Skeletal muscle cell (primary cell): ENCODE data around the gene ARHGDIA.

ENCODE experiments used
- DNase-seq: peaks from one replicate; pipeline ENCODE4 v3.0.0-alpha.2; 2010; ENCODE audit warnings: low read depth
- H3K4me3 ChIP-seq: 2 replicates; pipeline ENCODE4 v1.5.1; 2011; ENCODE audit warnings: low read depth, mild to moderate bottlenecking, control low read depth, low read length, moderate library complexity

The ARHGDIA gene

DNA sequence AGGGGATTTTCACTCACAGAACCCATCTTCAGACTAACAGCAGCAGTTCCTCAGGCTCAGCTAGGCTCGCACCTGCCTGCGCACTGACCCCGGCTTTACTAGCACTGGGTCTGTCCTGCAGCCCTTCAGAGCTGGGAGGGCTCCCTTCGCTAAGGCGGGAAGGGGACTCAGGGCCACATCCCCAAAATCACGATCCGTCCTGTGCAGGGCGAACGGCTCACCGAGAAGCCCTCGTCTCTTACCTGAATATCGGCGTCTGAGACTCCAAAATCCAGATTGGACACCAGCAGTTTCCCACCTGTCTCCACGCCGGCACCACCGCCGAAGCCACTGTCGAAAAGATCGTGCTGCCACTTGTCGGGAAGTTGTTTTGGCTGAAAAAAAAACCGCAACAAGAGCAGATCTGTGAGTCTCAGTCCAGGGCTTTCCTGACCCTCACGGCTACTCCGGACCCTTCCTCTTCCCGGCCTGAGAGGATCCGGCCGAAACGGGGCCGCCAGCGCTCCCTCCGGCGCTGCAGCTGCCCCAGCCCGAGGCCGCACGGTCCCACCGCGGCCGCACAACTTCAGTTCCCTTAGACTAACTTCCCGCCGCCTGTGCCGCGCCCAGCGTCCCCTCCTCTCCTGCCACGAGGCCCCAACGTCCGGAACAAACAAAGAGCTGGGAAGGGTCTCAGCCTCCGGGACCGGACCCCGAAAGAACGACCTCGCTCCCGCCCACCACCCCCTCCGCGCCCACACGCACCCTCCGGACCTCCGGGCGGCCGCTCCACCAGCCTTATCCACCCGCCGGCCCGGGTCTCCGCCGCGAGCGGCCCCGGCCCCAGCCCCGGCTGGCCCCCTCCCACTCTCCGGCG lies 19.5 kb upstream of the ARHGDIA start:
- DNase-seq = no peak
- H3K4me3 ChIP-seq = peak overlapping the region; percentile 86

DNA sequence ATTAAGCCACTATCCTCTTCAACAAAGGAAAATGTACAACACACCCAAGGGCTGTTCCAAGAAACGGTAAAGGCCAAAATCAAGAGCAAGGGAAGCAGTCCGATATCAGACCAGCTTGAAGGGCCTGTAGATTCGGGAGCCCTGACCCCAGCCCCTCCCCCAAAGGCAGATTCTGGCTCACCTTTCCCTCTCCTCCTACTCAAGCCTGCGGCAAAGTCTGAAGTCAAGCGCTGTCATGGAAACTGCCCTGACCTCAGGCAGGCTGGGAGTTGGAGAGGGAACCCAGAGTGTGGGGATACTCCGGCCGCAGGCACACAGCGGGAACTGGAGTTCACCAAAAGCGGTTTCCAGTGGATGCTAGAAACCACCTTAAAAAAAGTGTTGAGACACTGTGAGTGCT lies 18.5 kb upstream of the ARHGDIA start:
- H3K4me3 ChIP-seq = no peak overlapping the region
- no peak for DNase-seq

DNA sequence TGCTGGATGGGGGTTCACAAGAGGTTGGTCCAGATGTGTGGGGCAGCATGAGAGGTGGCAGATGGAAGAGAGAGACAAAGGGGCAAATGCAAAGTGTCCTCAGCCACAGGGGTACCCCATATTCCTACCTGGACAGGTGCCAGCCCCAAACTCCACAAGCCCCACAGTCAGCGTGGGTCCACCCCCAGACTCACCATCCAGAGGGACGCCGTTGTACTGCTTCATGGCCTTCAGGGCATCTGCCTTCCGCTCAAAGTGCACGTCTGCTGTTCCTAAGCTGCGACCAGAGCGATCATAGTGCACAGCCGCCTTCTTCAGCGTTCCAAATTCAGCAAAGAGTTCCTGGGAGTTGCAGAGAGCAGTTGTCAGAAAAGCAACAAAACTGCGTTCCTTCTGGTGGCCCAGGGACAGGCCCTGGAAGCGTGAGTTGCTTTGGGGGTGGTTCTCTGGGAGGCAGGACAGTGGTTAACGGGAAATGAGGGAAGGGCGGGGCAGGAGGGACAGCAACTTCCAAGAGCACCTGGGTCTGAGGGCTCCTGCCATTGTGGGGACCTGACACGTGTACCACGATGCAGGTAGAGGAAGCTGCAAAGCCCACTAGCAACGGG lies 18.0 kb upstream of the ARHGDIA start:
- DNase-seq = no peak
- no peak overlapping the region for H3K4me3 ChIP-seq

DNA sequence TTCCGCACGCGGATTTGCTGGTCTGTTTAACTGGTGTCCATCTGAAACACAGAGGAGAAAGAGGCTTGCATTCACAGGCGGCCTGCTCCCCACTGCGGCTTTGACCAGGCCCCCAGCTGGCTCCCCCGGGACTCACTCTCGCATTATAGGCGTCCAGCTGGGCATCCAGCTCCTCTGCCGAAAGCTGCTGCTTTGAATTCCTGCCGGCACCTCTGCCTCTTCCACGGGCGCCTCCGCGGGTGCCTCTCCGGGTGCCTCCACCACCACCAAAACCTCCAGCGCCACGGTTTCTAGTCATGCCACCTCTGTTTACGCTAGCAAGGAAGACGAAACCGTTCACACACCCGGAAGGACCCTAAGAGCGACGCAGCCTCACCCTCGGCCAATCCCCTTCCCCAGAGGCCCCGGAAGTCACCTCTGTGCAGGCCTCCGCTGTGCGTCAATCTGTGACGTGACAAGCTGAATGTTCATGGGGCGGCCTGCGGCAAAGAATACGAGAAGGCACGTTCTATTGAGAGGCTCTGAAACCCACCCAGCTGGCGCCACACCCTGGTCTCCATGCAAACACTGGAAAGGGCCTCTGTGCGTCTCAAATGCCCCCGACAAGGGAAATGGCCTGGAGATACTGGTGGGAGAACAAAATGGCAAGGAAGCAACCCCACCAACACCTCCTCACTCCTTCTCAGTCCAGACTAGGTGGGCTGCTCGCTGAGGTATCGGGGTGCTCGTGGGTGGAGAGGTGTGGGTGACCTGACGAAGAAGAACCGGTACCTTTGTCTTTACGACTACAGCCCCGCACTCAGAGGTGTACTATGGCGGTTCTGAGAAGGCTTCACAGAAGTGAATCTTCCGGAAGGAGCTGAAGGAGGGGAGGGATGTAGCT lies 17.2 kb upstream of the ARHGDIA start:
- no peak for DNase-seq
- H3K4me3 ChIP-seq = no peak overlapping the region

DNA sequence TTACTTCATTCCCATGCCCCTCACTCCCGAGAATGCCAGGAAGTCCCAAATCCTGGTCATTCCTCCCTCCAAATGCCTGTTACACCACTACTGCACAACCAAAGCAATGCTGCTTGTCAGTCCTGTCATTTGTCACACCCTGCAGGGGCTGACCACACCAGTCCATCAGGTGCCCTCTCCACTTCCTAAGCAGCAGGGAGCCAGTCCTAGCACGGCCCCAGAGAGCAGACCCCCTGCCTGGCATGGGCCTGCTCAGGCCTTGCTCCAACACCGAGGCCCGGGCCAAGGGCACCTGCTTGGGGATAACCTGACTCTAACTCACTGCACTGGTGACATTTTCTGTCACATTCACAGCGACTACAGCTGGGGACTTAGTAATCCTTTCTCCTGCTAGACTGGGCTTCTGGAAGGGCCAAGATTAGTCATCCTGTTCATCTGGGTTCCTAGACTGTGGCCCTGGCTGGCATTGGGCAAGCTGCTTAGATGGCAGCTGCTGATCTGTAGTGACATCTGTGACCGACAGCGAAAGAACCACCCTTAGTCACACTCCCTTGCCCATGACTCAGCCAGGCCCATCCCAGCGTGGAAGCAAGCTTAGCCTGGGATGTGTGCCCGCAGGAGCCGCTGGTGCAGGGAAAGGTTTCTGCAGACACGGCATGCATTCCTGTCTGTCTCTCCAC lies 14.9 kb upstream of the ARHGDIA start:
- no peak overlapping the region for H3K4me3 ChIP-seq
- DNase-seq = no peak

DNA sequence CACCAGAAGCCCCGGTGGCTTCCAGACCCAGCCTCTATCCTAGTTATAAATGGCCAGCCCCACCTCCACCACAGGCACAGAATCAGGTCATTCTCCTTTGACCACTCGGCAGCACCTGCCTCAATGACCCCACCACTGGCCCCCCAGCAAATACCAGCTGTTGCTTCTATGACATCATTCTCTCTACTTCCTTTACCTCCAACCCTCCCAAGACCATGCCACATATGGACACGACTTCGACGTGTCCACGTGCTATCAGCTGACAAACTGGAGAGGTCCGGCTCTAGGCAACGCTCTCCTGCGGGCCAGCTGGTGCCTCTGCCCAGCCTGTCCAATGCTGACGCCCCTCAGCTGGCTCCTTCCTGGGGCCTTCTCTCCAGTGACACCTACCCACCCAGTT lies 14.3 kb upstream of the ARHGDIA start:
- no peak for DNase-seq
- no peak overlapping the region for H3K4me3 ChIP-seq

DNA sequence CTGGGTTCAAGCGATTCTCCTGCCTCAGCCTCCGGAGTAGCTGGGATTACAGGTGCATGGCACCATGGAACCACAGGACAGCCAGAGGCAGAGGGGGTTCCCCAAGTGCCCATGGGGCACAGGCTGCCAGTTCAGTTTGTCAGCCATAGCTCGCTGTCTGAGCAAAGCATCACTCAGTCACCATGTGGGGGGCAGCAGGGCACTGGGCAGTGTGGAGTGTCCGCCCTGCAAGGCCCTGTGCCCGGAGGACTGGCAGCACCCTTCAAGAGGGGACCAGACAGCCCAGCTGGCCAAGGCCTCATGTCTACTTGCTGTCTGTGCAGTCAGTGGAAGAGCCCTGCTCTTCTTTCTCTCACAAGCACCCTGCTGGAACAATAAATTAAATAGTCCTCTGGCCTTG lies 13.8 kb upstream of the ARHGDIA start:
- DNase-seq = no peak
- no peak overlapping the region for H3K4me3 ChIP-seq

DNA sequence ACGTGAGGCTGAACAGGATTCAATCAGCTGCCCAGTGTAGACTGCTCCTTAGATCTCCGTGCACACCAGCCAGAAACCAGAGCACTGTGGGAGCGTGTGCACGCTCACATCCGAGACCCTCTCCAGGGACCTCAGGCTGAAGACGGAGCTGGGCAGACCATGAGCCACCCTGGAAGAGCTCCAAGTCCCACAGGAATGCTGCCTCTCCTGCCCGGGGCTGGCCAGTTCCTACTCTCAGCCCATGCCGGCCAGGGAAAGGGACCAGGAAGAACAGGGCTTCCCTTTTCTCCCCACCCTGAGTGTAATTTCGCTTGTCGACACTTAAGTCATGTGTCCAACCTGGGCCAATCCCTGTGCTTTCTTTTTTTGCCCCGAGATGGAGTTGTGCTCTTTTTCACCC lies 13.4 kb upstream of the ARHGDIA start:
- DNase-seq = no peak
- no peak overlapping the region for H3K4me3 ChIP-seq

DNA sequence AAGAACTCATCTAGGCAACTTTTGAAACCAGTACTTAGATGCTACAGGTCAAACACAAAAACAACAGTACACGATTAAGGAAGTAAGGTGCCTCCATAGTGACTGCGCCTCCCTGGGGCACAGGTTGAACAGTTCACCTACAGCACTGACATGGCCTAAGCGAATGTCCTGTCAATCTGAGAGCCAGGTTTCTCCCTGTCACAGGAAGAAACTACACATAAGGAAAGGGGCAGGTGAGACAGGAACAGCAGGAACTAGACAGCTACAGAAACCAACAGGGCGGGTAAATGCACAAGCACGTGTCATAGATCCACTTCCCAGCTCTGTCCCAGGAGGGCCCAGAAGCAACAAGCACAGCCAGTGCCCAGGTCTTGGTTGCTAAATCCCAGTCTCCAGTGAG lies 8.0 kb upstream of the ARHGDIA start:
- no peak overlapping the region for H3K4me3 ChIP-seq

DNA sequence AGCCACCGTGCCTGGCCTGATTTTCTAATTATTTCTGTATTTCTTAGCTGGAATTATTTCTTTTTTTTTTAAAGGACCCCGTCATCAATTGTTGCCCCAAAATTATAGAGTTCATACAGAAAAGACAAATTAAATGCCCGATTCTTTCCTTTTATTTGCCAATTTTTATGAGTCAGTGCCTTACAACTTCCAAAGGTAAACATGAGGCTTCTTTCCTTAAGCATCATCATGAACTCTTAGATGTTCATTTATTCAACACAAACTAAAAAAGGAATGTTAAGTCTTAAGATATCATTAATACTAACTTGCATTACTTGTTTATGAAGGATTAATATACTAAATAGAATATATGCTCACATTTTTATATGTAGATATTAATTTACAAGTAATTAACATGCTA lies 7.2 kb upstream of the ARHGDIA start:
- H3K4me3 ChIP-seq = no peak overlapping the region
- no peak for DNase-seq

More for the DNA sequence above, 8.0 kb upstream of the ARHGDIA start:
- DNase-seq = no peak

DNA sequence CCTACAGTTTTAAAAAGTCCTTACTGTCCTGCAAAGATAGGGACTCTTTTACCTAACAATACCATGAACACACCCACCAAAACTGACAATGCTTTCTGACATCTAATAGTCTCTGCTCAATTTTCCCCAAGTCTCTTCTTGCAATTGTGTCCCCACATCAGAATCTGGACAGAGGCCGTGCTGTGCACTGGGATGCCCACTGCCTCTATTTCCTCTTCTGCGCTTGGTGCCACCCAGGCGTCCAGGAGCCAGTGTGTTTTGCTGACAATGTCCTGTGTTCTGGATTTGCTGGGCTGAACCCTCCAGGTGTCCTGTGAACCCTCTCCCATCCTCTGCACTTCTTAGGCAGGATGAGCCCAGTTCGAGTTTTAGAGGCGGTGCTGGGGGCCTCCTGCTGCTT lies 6.4 kb upstream of the ARHGDIA start:
- no peak overlapping the region for H3K4me3 ChIP-seq
- DNase-seq = no peak

DNA sequence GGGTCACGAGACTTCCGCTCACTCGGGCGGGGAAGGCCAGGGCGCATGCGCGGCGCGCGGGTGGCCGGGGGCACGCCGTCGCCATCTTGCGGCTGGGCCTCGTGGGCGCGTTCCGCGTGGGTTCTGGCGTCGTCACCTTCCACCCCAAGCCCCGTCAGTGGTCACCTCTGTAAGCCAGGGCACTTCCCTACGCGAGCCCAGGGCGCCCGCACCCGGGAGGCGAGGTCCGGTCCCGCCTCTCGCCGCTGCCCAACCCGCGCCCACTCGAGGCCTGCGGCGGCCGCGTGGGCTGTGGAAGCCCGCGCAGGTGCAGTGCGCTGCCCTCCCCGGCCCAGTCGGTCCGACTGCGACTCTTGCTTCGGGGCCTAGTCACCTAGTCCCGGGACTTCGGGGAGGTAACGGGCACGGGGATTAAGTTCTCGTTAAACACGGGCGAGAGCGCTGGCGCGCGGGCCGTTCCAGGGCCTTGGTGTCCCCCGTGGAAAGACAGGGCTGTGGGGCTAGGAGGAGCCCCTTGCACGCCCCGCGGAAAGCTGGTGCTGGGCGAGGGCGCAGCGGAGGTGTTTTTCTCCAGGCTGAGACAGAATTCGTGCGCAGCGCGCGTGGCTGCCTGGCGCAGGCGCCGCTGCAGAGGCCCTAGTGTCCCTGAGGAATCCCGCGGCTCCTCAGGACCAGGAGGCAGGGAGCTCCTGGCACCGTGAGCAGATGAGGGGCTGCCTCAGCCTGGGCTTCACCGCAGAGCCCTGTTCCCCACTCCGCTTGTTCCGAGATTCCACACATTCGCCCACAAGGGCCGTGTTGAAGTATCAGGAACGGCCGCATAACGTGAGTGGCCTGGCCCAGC lies 472 bp upstream of the ARHGDIA start:
- peak overlapping the region; percentile 78 for H3K4me3 ChIP-seq

DNA sequence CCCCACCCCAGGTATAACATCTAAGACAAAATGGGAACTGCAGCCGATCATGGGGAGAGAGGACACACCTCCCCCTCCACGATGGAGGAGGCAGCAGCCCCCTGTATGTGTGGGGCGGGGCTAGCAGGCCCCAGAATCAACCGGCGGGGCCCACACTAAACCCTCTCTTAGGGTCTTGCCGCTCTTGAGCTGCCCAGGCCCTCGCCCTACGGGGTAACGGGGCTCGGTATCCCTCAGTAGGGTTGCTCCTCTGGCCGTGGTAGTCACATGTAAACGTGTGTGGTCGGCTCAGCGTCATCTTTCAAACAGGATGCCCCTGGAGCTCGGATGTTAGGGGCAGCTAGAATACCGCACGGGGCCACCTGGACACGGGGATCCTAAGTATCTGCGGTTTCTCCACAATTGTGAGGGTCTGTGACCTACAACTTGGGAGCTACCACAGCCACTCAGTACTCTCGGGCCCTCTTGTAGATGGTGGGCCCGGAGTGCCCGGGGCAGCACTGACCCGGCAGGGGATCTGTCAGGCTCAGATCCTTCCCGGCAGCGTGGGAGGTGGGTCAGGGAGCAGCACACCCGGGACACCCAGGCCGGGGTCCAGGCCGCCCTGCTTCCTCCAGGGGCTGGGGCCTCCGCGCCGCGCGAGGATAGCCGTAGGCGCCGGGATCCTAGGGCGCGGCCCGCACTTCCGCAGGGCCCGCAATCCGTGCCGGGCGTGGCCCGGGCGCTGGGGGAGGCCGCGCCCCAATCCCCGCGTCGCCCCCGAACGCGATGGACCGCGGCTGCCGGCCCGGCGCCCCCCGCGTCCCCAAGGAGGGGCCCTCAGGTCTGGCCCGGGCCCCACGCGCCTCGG lies 781 bp downstream of the ARHGDIA start:
- H3K4me3 ChIP-seq = peak overlapping the region; percentile 78

More for the DNA sequence above, 472 bp upstream of the ARHGDIA start:
- no peak for DNase-seq

DNA sequence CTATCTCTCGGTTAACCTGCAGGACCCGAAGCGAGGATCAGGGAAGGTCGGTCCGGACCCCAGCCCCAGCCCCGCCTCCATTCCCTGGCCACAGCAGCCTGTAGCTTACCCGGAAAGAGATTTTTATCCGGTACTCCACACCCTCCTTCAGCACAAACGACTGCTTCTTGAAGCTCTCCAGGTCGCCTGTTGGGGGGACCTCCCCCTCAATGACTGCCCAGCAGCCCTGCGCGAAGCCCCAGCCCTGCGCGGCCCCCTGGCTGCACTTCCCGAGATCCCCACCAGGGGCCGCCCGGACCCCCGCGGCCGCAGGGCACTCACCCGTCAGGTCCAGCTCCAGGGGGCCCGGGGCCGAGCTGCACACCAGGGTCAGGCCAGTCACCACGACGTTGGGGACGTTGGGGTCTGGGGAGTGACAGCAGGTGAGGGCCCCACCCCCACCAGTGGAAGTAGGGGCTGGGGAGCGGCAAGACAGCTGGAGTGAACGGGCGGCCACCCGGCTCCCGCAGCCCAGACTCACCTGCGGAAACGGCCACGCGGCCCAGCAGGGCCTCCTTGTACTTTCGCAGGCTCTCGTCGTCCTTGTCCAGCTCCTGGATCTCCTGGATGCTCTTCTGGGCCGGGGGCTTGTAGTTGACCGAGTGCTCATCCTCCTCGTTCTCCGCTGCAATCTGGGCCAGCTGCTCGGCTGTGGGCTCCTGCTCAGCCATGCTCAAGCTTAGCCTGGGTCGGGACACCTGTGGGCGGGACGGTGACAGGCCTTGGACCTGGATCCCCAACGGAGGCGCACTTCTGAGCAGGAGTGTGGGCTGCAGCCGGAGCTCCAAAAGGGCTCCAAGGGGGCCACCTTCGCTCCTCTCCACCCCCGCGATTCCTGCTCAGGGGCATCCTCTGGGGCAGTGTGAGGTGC lies 1.7 kb downstream of the ARHGDIA start:
- peak overlapping the region; percentile 78 for H3K4me3 ChIP-seq
- no peak for DNase-seq

More for the DNA sequence above, 781 bp downstream of the ARHGDIA start:
- DNase-seq = no peak

DNA sequence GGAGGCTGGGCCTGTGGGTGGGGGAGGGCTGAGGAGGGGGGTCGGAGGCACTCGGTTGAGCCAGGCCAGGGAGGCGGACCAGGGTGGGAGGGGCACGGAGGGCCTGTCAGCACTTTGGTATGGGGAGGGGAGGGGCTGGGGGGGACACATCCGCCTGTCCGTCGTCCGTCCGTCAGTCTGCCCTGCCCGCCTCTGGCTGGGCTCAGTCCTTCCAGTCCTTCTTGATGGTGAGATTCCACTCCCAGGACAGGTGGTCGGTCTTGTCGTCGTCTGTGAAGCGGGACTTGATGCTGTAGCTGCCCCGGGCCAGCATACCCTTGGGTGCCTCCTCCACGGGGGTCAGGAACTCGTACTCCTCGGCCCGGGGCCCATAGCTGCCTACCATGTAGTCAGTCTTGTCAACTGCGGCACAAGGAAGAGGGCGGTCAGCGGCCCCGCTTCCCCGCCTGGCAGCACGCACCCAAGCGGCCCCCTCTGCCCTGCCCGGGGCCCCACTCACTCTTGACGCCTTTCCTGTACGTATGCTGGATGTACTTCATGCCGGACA lies 2.4 kb downstream of the ARHGDIA start:
- peak; percentile 75 for DNase-seq

DNA sequence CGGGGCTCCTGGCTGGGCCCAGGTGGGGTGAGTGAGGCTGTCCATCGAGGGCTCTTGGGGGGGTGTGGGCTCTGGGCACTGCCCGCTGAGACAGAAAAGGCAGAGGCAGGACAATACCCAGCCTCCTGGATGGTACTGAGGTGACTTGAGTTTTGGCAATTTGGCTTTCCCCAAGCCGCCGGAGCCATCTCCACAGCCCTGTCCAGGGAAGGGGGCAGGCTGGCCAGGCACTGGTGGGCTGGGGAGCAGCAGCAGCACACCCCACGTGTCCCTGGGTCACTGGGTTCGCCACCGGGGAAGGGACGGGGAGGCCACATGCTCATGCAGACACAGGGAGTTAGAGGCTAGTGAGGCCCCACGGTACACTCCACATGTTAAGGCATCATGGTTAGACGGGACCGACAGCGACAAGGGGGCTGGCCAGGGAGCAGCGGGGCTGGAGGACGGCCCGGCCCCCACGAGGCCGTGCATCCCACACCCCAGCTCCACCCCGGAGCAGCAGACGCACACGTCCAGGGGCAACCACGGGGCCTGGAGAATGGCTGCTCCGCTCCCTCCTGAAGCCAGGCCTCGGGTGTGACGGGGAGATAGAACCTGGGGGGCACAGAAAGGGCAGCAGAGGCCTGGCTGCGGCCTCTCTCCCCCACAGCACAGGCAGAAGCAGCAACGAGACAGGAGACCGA lies 3.0 kb downstream of the ARHGDIA start:
- no peak for DNase-seq
- H3K4me3 ChIP-seq = no peak overlapping the region

More for the DNA sequence above, 2.4 kb downstream of the ARHGDIA start:
- H3K4me3 ChIP-seq = peak overlapping the region; percentile 78
